ENCODE data around the gene MIEN1.
A peak's percentile ranks its signal among the peaks of the same experiment; 100 is the strongest.
"Not testable (repeated sequence)": the region's sequence is repeated elsewhere in the genome, so short reads cannot be mapped to it uniquely, and the experiment has no call there.

Gene MIEN1

DNA sequence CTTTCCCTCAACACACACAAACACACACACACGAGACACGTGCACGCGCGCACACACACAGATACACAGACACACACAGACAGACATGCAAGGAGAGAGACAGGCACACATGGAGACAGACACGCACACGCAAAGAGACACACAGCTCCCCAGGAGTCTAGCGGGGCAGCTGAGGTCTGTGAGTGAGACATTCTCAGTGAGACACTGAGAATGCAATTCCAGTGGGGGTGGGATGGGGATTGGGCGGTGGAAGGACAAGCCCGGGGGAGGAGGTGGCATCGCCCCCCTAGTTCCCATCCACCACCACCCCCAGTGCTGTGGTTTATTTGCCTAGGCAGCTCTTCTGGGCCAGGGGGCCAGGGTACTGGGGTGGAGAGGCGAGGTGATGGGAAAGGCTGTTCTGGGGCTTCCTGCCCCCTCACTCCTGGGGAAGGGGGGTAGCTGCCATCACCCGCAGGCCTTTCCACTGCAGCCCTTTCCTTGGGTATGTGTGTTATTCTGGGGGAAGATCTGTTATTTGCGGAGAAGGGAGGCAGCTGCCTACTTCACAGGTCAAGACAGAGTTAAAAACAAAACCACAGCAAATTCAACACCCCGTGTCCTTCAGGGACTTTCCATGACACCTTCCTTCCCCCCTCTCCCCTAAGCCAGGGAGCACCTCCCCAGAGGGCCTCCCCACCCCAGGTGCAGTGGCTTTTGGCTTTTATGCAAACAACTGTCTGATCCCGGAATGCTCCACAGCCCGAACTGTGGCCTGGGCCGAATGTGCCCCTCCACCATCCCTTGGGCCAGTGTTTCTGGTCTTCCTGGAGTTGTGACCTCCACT, 25.4 kb upstream of the MIEN1 start:
- peak; percentile 78 for DNase-seq

DNA sequence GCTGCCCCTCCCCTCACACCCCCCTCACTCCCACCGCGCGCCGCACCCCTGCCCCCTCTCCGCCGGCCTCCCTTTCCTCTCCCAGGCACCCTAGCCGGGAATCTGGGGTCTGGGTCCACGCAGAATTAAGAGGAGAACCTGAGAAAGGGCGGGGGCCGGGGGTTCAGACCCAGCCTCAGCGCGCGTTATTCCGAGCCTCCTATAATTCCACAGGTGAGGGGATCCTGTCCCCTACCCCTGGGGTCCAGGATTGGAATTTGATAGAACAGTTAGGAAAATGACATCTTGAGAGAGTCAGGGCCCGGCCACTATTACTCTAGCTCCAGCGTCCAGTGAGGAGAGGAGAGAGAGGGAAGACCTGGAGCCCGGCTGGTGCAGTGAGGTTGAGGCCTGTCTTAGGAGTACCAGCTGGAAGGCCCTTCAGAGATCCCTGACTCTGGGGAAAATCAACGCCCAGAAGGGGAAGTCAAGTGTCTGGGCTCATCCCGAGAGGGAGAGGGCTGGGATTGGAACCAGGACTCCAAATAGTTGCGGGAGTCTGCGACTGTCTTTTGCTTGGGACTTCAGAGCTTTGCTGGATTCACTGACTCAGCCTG, 24.7 kb upstream of the MIEN1 start:
- DNase-seq: no peak

DNA sequence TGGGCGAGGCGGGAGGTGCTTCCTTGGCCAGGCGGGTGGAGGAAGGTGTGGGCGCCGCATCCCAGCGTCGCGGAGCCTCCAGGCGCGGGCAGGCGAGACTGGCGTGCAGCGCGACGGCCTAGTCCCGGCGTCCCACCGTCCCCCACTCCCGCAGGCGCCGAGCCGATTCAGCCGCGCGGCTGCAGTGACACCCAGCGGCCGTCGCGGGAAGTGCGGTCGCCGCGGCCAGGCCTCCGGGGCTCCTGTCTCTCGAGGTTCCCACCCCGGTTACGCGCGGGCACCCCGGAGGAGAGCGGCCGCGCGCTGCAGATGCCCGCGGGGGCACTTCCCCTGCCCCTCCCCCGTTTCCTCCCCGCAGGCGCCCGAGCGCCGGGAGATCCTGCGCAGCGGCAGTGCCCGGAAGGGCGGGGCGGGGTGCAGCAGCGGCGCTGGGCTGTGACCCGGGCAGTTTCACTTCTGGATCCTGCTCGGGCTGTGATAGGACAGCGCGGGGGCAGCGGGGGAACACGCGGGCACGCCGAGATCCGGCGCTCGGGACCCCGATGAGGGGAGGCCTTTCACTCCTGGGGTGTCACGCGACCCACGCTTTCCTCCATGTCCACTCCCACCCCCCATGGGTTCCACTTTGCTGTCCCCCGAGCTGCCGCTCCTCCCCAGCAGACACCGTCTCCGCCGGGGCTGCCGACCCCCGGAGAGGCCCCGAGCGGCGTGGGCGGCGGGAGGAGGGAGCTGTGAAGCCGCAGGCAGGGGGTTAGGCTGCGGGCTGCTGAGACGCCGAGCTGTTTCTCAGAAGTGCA, 24.0 kb upstream of the MIEN1 start:
- peak; percentile 98 for DNase-seq

DNA sequence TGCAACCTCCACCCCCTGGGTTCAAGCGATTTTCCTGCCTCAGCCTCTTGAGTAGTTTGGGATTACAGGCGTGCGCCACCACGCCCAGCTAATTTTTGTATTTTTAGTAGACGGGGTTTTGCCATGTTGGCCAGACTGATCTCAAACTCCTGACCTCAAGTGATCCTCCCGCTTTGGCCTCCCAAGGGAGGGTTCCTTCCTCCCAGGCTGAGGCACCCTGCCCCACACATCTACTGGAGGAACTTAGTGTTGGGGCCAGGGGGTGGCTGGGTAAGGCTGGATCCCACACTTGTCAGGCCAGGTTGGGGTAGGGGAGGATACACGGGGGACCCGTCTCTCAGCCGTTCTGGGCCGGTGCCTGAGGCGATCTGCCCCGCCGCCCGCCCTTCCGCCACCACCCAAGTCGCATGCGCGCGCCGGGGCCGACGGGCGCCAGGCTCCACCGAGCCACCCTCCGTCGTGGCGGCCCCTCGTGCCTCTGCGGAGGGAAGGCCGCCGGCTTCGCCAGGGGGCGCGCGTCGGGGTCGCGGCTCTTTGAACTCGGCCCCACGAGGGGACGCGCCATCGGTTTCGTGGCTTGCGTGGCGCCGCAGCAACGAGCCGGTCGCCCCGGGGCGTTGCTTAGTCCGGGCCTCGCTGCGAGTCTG, 23.3 kb upstream of the MIEN1 start:
- DNase-seq: peak; percentile 79

DNA sequence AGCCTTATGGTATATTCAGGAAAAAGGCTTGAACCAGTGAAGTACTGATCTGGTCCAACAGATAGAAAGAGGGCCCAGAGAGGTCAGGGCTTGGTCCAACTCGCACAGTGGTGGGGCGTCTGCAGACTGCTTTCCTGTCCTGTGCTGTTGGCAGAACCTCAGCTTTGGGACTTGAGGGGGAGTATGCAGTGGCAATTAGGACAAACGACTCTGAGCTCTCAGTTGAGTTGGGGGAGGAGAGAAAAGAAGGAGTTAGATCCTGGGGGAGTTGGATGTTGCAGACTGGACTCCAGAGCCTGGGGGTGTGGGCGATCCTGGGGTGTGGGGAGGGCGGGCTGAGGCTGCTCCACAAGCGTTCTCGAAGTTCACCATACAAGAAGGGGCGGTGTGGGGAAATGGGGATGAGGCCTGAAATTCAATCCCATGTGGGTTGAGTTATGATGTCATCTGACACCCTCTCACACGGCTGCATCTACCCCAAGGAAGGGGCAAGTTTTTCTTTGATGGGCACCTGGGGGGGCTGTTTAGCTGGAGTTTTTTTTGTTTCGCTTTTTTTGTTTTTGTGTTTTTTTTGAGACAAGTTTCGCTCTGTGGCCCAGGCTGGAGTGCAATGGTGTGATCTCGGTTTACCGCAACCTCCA, 22.0 kb upstream of the MIEN1 start:
- DNase-seq: no peak

DNA sequence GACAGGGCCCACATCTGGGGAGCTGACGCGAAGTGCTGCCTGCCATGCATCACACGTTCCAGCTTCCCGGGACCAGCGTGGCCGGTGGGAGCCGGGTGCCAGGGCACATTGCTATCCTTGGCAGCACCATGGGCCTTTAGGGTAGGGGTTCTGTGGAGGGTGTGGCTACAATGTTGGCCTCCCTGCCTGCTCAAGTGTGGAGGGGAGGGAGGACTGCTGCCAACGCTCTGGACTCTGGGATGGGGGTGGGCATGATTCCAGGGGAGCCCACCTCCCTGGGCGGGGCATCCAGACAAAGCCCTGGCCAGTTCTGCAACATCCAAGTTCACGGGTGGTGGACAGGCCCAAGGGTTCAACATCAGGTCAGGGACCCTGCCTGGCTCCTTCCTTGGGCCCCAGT, 21.3 kb upstream of the MIEN1 start:
- DNase-seq: no peak

DNA sequence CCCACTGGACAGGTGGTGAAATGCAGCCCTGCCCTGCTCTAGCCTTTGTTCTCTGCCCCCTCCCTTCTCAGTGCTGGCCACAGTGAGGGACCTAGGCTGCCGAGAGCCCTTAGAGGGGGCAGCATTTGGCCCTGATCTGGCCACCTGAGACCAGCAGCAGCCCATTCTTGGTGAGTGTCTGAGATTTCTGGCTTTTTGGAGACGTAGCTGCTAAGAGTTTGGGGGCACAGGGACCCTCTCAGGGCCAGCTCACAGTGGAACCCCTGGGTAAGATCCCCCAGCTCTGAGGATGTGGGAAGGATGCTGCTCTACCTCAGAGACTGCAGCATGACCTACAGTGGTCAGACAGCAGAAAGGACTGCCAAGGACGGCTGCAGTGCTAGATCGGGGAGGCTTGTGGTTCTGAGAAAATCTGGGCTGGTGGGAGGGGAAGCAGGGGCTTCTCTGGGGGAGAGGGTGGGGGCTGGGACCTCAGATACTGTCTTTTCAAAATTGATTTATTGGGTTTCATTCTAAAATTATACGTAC, 20.7 kb upstream of the MIEN1 start:
- DNase-seq: no peak

DNA sequence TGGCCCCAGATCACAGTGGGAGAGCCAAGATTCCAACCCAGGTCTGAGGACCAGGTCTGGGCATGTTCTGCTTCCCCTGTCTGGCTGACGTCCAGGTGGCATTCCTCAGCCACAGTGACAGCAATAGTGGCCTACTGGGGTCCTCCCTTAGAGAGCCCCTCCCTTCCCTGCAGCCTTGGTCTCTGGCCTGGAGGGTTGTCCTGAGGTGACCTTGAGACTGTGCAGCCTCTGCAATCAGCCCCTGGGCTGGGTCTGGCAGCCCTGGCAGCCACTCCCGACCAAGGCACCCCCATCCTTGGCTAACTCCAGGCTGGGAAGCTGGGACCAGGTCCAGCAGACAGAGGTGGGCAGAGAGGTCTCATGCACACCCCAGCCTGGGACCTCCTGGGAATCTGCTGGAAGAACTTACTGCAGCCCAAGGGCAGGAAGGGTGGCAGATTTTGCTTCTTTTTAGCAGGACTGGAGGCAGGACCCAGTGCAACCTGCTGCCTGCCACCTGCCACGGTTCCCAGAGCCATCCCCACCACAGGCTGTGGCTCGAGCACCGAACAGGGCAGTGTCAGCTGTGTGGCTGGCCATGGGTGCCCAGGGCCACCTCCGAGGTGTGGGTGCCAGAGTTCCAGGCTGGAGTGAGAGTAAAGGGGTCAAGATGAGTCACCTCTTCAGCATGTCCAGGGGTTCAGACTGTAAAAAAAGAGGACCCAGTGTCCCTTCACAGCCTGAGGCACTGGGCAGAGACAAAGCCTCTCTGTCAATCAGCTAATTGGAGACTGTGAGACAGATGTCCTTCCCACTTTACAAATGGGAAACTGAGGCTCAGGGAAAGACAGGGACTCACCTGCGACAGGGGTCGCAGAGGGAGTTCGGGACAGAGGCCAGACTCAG, 20.0 kb upstream of the MIEN1 start:
- no peak for DNase-seq

DNA sequence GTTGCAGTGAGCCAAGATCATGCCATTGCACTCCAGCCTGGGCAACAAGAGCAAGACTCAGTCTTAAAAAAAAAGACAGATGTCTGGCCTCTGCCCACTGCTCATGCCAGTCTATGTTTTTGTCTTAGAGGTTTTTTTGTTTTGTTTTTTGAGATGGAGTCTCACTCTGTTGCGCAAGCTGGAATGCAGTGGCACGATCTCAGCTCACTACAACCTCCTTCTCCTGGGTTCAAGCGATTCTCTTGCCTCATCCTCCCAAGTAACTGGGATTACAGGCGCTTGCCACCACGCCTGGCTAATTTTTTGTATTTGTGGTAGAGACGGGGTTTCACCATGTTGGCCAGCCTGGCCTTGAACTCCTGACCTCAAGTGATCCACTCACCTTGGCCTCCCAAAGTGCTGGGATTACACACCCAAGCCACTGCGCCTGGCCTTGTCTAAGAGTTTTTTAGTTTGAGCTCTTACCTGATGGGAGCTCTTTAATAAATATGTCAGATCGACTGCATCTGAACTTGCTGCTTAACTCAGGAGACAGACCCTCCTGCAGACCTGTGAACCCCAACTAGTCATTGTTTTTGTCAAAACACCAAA, 18.2 kb upstream of the MIEN1 start:
- DNase-seq: not testable (repeated sequence)

DNA sequence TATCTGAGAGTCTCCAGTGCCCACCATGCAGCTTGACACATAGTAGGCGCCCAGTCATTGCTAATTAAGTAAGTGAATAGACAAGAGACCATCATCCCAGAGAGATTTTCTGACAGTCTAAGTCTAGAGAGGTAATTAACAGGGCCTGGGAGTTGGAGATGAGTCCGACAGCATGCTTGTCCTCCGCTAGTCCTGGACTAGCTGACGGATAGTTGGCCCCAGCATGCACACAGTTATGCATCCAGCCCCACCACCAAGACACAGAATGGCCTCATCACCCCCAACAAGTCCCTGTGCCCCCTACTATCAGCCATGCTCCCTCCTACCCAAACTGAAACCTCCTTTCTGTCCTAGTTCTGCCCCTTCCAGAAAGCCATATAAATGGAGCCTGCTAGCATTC, 17.4 kb upstream of the MIEN1 start:
- no peak for DNase-seq

DNA sequence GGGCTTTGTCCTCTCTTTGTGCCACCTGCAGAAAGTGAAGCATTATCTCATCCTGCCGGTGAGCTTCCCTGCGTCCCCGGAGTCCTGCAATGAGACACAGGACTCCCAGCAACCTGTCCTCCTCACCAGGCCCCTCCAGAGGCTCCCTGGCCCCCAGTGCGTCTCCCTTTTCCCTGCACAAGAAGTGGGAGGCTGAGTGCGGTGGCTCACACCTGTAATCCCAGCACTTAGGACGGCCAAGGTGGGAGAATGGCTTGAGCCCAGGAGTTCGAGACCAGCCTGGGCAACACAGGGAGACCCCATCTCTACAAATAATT, 15.8 kb upstream of the MIEN1 start:
- DNase-seq: no peak

DNA sequence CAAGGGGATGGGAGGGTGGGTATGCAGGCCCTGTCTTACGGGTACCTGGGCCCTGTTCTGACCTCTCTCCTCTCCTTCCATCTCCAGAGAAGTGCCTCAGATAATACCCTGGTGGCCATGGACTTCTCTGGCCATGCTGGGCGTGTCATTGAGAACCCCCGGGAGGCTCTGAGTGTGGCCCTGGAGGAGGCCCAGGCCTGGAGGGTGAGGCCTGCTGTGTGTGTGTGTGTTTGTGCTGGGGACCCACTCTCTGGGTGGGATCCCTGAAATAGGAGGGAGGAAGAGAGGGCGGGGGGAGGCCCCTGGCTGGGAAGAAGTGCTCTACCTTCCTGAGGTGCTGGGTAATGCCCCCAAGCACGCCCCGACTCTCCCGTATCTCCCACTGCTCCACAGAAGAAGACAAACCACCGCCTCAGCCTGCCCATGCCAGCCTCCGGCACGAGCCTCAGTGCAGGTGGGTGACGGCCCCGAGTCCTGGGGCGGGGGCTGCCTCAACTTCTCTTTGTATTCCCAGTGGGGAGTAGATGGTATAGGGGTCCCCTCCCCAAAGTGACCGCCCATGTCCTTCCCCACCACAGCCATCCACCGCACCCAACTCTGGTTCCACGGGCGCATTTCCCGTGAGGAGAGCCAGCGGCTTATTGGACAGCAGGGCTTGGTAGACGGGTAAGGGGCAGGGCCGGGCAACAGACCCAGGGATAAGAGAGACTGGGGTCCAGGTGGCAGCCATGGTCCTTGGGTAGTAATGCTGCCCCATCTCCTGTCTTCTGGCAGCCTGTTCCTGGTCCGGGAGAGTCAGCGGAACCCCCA, 15.2 kb upstream of the MIEN1 start:
- no peak for DNase-seq

DNA sequence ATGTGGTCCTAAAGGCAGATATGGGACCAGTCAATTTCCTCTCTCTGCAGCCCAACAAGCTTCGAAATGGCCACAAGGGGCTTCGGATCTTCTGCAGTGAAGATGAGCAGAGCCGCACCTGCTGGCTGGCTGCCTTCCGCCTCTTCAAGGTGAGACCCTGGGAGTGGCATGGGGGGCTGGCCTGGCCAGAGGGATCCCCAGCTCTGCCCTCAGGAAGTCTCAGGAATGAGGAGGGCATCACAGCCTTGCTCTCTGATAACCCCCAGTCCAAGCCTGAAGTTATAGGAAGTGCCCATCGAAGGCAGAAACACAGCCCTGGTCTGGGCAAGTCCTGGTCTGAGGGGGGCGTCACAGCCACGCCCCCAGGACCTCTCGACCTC, 14.5 kb upstream of the MIEN1 start:
- no peak for DNase-seq

DNA sequence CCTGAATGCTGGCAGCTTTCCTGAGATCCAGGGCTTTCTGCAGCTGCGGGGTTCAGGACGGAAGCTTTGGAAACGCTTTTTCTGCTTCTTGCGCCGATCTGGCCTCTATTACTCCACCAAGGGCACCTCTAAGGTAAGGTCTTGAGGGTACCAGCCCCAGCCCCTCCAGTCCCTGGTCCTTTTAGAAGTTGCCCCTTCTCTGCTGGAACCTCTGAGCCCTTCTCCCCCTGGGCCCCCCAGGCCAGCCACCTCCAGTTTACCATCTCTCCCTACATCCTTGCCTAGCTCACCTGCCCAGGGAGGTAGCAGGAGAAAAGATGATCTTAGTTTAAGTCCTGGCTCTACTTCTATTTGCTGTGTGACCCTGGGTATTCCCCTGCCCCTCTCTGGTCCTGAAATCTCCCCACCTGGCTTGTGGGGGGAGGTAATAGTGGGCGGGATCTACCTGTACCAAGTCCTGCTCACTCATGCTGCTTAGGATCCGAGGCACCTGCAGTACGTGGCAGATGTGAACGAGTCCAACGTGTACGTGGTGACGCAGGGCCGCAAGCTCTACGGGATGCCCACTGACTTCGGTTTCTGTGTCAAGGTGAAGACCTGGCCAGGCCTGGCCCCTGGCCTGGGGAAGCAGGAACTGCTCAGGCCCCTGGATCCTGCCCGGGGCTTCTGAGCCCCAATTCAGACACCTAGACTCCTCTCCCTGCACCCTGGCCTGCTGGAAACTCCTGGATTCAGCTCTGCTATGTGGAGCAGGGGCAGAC, 13.9 kb upstream of the MIEN1 start:
- DNase-seq: no peak

DNA sequence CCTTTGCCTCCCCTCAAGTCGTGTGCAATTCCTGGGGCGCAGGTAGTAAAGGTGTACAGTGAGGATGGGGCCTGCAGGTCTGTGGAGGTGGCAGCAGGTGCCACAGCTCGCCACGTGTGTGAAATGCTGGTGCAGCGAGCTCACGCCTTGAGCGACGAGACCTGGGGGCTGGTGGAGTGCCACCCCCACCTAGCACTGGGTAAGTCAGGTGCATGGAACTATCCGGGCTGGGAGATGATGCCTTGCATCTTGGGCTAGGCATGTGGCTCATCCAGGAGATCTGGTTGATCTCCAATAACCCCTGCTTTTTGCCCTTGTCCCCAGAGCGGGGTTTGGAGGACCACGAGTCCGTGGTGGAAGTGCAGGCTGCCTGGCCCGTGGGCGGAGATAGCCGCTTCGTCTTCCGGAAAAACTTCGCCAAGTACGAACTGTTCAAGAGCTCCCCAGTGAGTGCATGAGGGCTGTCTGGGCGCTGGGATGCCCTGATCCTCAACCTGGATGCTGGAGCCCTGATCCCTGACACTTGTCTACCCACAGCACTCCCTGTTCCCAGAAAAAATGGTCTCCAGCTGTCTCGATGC, 12.6 kb upstream of the MIEN1 start:
- DNase-seq: no peak

DNA sequence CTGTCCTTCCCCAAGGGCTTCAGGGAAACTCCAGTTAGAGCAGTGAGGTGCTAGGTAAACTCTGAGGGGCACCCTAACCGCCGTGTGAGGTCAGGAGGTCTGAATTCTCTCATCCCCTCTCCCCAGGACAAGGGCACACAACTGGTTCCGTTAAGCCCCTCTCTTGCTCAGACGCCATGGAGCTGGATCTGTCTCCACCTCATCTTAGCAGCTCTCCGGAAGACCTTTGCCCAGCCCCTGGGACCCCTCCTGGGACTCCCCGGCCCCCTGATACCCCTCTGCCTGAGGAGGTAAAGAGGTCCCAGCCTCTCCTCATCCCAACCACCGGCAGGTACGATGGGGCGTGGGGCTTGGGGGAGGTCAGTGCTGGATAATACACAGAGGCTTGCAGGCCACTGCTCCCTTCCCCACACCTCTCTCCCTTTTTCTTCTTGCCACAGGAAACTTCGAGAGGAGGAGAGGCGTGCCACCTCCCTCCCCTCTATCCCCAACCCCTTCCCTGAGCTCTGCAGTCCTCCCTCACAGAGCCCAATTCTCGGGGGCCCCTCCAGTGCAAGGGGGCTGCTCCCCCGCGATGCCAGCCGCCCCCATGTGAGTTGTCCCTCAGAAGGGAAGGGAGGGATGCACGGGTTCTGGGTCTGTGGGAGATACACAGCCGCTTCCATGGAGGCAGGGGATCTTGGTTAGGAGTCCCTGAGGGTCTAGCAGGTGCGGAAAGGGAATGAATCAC, 12.0 kb upstream of the MIEN1 start:
- DNase-seq: no peak

DNA sequence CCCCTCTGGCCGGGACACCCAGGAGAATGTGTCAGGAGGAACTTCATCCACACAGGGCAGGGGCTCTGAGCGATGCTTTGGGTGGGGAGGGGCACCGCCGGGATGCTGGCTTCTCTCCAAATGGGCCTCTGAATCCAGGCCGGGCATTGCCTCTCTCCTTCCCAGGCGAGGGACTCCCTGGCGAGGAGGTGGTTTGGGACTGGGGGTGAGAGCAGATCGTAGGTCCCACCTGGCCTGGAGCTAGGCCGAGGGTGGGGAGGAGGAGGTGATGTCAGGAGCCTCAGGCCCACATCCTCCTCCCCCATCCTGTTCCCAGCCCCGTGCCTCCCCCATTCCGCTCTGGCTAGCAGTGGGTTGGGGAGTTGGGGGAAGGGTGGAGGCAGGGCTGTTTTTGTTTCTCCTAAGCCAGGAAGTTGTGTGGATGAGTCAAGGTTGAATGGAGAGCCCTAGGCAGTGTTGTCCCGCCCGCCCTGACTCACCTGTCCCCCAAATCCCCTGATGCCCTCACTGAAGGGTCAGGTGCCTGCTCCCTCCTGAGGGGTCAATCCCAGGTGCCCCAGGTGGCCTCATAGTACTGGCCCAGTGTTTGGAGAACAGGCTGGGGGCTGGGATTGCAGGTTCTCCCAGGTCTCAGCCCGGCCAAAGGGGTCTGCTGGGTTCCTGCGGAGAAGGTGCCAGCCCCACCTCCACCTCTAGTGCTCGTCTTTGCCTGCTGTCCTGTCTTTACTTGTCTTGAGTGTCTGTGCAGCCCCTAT, 10.2 kb upstream of the MIEN1 start:
- DNase-seq: peak; percentile 28

DNA sequence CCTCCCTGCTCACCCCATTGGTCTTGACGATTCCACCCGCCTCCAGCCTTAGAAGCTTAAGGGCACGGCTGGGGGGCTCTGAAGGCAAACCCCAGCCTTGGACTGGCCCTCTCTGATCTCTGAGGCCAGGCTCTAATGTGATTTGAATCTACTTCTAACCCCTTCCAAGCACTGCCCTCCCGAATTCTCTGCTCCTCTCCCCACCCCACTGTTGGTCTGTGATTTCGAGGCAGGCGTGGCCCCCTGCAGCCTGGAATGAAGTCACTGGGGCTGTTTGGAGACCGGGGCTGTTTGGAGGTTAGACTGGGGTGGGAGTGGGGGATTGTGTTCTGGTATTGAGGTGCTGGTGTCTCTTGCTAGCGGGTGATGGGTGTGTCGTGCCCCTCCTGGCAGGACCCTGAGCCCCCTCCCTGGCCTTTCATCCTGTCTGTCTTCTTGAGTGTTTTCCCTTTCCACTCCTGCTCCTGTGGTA, 9.6 kb upstream of the MIEN1 start:
- DNase-seq: no peak

Data from CD4-positive, alpha-beta T cell treated with Interleukin-6 for 4 hours (primary cell).